A673 (cell line): ENCODE measurements around the gene ABTB1.

ENCODE experiments used
- CTCF ChIP-seq: fragments of 300-800, 200-600 bp; sonication (generic); conservative IDR thresholded peaks from 2 replicates; pipeline ENCODE4 v1.5.1; 2017; ENCODE audit warnings: low read depth, mild to moderate bottlenecking, antibody characterized with exemption, low read length, moderate library complexity, mixed read lengths
- EZH2 ChIP-seq: fragments of 200-600 bp; sonication (generic); IDR thresholded peaks from 2 replicates; pipeline ENCODE4 v1.6.1; 2017; ENCODE audit warnings: borderline replicate concordance, low read depth, mild to moderate bottlenecking, mixed read lengths, antibody characterized with exemption, low read length; ENCODE audit not compliant: poor library complexity, severe bottlenecking

DNA sequence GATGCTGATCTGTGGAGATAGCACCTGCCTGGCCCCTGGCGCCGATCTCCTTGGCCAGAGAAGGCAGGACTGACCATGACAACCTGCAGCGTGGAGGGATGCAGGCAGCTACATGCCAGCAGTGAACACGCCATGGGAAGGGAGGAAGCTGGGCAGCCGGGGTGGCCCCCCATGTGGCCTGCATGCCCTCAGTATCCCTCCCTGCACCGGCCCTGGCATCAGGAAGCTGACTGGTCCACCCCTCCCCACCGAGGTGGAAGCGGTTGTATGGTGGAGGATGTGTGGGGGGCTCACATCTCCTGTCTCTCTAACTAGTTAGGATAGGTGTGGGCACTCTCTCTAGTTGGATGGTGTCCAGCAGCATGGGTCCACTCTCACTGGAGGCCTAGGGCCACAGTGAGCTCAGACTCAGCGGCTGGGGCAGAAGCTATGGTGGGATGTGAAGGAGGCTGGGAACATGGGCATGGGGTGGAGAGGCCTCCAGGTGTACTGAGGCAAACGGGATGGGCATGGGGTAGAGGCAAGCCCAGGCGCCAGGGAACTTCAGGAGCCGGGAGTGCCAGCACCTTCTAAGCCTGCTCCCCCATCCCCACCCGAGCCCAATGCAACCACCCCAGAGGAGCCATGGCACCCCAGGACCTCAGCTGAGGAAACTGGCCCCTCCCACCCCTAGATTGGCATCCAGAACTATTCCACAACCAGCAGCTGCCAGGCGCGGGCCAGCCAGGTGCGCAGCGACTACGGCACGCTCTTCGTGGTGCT is 1.8 kb upstream of the ABTB1 start:
- TF ChIP-seq CTCF (no peak), EZH2 (no peak)
